Prostate gland (tissue), 2 donors: ENCODE data around the gene ZNF628. TPM values are rescaled to one million over a fixed set of nuclear protein-coding genes. Genes with fewer than 3 reads are reported as not detected.

ENCODE experiments used
- DNase-seq: peaks from one replicate; pipeline ENCODE4 v3.0.0-alpha.2; 2019; ENCODE audit warnings: low spot score
- H3K27ac ChIP-seq, 2 donors: fragments of 200-600 bp; sonication (generic); 2 replicates each; pipeline ENCODE4 v1.5.1; 2017 to 2019
- H3K27me3 ChIP-seq: fragments of 200-600 bp; sonication (generic); replicated peaks from 2 replicates; pipeline ENCODE4 v1.5.1; 2019; ENCODE audit not compliant: insufficient read depth
- H3K36me3 ChIP-seq, 2 donors: fragments of 200-600 bp; sonication (generic); 1 replicate in 1 of 2; 2 replicates in 1 of 2; pipeline versions ENCODE4 v1.5.1 to v1.8.1; 2017 to 2019
- H3K4me1 ChIP-seq: fragments of 200-600 bp; sonication (generic); replicated peaks from 2 replicates; pipeline ENCODE4 v1.5.1; 2019
- H3K4me3 ChIP-seq, 2 donors: fragments of 200-600 bp; sonication (generic); 2 replicates each; pipeline ENCODE4 v1.5.1; 2017 to 2019
- H3K9me3 ChIP-seq: fragments of 200-600 bp; sonication (generic); 2 replicates; pipeline ENCODE4 v1.5.1; 2017
- POLR2A ChIP-seq: fragments of 450-650 bp; IDR thresholded peaks from one replicate; pipeline ENCODE4 v1.6.1; 2016; ENCODE audit warnings: antibody characterized with exemption, mild to moderate bottlenecking
- POLR2AphosphoS5 ChIP-seq: sonication (generic); formaldehyde crosslinking; IDR thresholded peaks from one replicate; pipeline ENCODE4 v1.6.1; 2017; ENCODE audit warnings: antibody characterized with exemption
- WGBS: methylation state at CpG from one replicate; pipeline ENCODE4 v1.1.5; 2018; 5-methylcytosine and 5-hydroxymethylcytosine counted together
- intact Hi-C: fragments of 100-400 bp; cut with DNase I; formaldehyde crosslinking; loops from one replicate; pipeline ENCODE4 v1.14.2; 2022
- total RNA-seq, 2 donors: library from RNA; depleted of rRNA; stranded (reverse); fragments of >200 nt; gene quantifications; one replicate each; pipeline ENCODE4 v1.1.0, GENCODE V29; 2016
- TF ChIP-seq, protein P1 (sequence below), 4 experiments: fragments of 200-600 bp in 2 of 4; fragments of 450-650 bp in 2 of 4; sonication (generic) in 2 of 4; IDR thresholded peaks; 1 replicate in 3 of 4; 2 replicates in 1 of 4; pipeline ENCODE4 v1.5.1; 2016 to 2019; ENCODE audit warnings: antibody characterized with exemption in 4 of 4, mild to moderate bottlenecking in 2 of 4, moderate library complexity in 2 of 4

The ZNF628 gene
- total RNA-seq, 2 donors from 2014 or later = 10.9 to 66.4 TPM

- intact Hi-C loops = loop anchor here (2.0 to 5.0 kb wide), 3 partner anchors 65 to 116 kb away; partner anchors contain the start of genes ZNF579 and ZNF865
- Histone ChIP-seq H3K27ac (peak overlapping the region; percentile 77), H3K27me3 (no peaks in the 10 kb centered on the region), H3K4me3 (peak overlapping the region; percentile 26 to 43), H3K9me3 (no peaks in the 10 kb centered on the region), H3K4me1 (no peaks in the 10 kb centered on the region), H3K36me3 (no peaks in the 10 kb centered on the region)
- TF ChIP-seq, protein P1, sequence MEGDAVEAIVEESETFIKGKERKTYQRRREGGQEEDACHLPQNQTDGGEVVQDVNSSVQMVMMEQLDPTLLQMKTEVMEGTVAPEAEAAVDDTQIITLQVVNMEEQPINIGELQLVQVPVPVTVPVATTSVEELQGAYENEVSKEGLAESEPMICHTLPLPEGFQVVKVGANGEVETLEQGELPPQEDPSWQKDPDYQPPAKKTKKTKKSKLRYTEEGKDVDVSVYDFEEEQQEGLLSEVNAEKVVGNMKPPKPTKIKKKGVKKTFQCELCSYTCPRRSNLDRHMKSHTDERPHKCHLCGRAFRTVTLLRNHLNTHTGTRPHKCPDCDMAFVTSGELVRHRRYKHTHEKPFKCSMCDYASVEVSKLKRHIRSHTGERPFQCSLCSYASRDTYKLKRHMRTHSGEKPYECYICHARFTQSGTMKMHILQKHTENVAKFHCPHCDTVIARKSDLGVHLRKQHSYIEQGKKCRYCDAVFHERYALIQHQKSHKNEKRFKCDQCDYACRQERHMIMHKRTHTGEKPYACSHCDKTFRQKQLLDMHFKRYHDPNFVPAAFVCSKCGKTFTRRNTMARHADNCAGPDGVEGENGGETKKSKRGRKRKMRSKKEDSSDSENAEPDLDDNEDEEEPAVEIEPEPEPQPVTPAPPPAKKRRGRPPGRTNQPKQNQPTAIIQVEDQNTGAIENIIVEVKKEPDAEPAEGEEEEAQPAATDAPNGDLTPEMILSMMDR (IDR thresholded peaks at IDR 0.05) = peak; percentile 79 to 98 (median 92)
- TF ChIP-seq POLR2A (peak; percentile 55), POLR2AphosphoS5 (peak; percentile 88)
- 10% methylated on average over 61 of the region's 61 CpGs for WGBS
- peak; percentile 94 for DNase-seq
These were observed 40.6 kb downstream of the ZNF628 start for GRCh38 chr19:55516878-55517620.

DNA sequence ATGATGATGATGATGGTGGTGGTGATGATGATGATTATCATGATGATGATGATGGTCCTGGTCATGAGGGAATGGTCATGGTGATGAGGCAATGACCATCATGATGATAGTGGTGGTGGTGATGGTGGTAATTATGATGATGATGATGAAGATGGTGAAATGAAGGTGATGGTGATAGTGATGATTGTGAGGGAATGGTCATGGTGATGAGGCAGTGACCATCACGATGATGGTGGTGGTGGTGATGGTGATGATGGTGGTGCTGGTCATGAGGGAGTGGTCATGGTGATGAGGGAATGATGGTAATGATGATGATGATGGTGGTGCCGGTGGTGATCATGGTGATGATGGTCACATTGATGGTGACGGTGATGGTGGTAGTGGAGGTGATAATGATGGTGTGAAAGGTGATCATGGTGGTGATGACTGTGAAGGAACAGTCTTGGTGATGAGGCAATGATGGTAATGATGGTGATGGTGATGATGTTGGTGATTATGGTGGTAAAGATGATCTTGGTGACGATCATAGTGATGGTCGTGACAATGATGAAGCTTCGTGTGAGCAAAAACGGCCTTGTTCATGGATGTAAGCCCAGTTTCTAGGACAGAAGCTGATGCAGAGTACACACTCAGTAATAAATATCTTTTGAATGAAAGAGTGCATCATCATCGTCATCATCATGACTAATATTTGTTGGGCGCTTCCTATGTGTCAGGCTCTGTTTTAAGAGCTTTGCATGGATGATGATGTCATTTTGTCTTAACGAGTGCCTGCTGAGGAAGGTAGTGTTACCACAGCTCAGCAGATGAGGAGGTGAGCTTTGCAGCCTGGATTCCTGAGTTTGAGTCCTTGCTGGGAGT lies 43.3 kb downstream of the ZNF628 start:
- TF ChIP-seq POLR2AphosphoS5 (no peak), POLR2A (no peak)
- TF ChIP-seq, protein P1 (IDR thresholded peaks at IDR 0.05) = no peak

DNA sequence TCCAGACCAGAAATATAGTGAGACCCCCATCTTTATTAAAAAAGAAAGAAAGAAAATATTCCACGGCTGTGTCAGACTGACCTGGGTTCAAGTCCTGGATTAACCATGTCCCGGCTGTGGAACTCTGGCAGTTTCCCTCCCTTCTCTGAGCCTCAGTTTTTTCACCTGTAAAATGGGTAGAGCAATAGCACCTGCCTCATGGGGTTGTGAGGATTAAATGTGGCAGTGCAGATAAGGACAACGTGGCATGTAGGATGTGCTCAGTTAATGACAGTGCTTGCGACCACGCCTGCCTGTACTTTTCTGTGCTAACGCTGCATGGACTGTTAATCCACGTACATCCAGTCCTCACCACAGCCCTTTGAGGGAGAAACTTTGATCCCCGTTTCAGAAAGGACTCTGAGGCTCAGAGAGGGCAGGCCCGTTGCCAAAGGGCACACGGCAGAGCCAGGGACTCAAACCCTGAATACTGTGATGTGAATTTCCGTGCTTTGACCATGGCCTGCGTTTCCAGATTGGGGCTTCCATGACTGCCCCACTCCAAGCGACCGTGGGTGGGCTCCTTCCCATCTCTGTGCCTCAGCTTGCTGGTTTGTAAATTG lies 44.4 kb downstream of the ZNF628 start:
- 79% methylated on average over 14 of the region's 14 CpGs for WGBS
- Histone ChIP-seq H3K9me3 (no peaks in the 10 kb centered on the region), H3K36me3 (no peaks in the 10 kb centered on the region), H3K4me3 (no peak overlapping the region), H3K4me1 (no peaks in the 10 kb centered on the region), H3K27ac (no peak overlapping the region), H3K27me3 (no peaks in the 10 kb centered on the region)
- intact Hi-C loops = no loop called here
- TF ChIP-seq POLR2A (no peak), POLR2AphosphoS5 (no peak)
- TF ChIP-seq, protein P1 (IDR thresholded peaks at IDR 0.05) = no peak
- no peak for DNase-seq

More for the DNA sequence above, 43.3 kb downstream of the ZNF628 start:
- no peaks in the 10 kb centered on the region for H3K27me3 ChIP-seq
- intact Hi-C loops = loop anchor here (5.0 kb wide), 2 partner anchors 63 to 88 kb away; partner anchors contain the start of genes ZNF579 and ZNF865
- DNase-seq = no peak
- H3K9me3 ChIP-seq = no peaks in the 10 kb centered on the region
- no peak overlapping the region for H3K27ac ChIP-seq
- H3K4me1 ChIP-seq = no peaks in the 10 kb centered on the region
- no peak overlapping the region for H3K4me3 ChIP-seq
- H3K36me3 ChIP-seq = no peaks in the 10 kb centered on the region
- WGBS = 87% methylated on average over 10 of the region's 10 CpGs

DNA sequence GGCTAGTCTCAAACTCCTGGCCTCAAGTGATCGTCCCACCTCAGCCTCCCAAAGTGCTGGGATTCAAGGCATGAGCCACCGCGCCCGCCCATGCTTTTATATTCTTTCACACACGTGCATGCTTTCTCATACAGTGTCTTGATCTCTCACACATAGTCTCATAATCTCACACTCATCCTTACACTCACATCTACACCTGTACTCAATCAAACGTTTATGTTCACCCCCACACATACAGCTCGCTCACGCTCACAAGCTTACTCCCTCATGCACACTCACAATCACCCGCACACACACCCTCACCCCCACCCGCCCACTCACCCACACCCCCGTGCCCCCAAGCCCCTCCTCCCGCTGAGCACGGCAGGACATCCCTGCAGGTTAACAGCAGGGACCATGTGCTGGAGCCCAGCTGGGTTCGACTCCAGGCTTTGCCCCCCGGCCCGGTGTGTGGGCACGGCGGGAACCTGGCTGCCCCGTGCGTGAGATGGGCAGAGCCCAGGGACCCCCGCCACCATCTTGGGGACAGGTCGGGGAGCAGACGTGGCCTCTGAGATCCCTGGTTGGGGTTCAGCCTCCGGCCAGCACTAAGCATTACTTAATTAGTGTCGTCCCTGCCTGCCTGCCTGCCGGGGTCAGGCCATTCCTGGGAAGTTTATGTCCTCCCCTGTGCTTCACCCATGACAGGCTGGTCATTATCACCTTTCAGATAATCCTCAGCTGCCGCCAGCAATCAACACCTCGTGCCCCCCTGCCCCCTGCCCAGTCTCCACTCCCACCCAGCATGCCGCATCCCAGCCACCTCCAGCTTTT lies 49.1 kb downstream of the ZNF628 start:
- Histone ChIP-seq H3K9me3 (no peaks in the 10 kb centered on the region), H3K27ac (no peak overlapping the region), H3K27me3 (no peaks in the 10 kb centered on the region), H3K4me1 (peaks cover 5% of the 10 kb centered on the region), H3K4me3 (no peak overlapping the region), H3K36me3 (no peaks in the 10 kb centered on the region)
- no peak for DNase-seq
- WGBS = 28% methylated on average over 28 of the region's 29 CpGs
- intact Hi-C loops = no loop called here
- TF ChIP-seq POLR2A = no peak
- TF ChIP-seq, protein P1 (IDR thresholded peaks at IDR 0.05) = no peak
- TF ChIP-seq POLR2AphosphoS5 = no peak
